GM12891 (cell line): Measurements from ENCODE around the gene PATE3.

Source experiments
- POLR2A ChIP-seq: IDR thresholded peaks from 2 replicates; pipeline ENCODE4 v1.6.1; 2011; ENCODE audit warnings: low read depth, low read length, control low read depth
- POLR2AphosphoS5 ChIP-seq: IDR thresholded peaks from 2 replicates; pipeline ENCODE4 v1.6.1; 2011; ENCODE audit warnings: low read depth, low read length, control low read depth
- TAF1 ChIP-seq: IDR thresholded peaks from 2 replicates; pipeline ENCODE4 v1.6.1; 2011; ENCODE audit warnings: low read depth, low read length, control low read depth

GRCh38 chr11:125766251-125766650 lies 21.7 kb upstream of the PATE3 start:
- TF ChIP-seq POLR2A (no peak), POLR2AphosphoS5 (no peak), TAF1 (no peak)
